Fibroblast of lung (primary cell): Measurements from ENCODE around the gene RIN3. TPM values are rescaled to one million over a fixed set of nuclear protein-coding genes. Genes with fewer than 3 reads are reported as not detected.

Experiments used
- DNase-seq, 2 donors: peaks; one replicate each; pipeline versions ENCODE4 v3.0.0 to v3.0.0-alpha.2; 2010; ENCODE audit warnings: low read depth in 2 of 2
- H2AFZ ChIP-seq: 2 replicates; pipeline ENCODE4 v1.5.1; 2012; ENCODE audit warnings: low read length, control low read depth, inconsistent platforms
- H3K27ac ChIP-seq: 2 replicates; pipeline ENCODE4 v1.5.1; 2011; ENCODE audit warnings: low read length, control low read depth; ENCODE audit not compliant: insufficient read depth
- H3K27me3 ChIP-seq: 2 replicates; pipeline ENCODE4 v1.5.1; 2011; ENCODE audit warnings: mild to moderate bottlenecking, low read length; ENCODE audit not compliant: control insufficient read depth, insufficient read depth
- H3K36me3 ChIP-seq: 2 replicates; pipeline ENCODE4 v1.5.1; 2011; ENCODE audit warnings: low read length; ENCODE audit not compliant: control insufficient read depth, insufficient read depth
- H3K4me1 ChIP-seq: 2 replicates; pipeline ENCODE4 v1.5.1; 2011; ENCODE audit warnings: low read length; ENCODE audit not compliant: control insufficient read depth, insufficient read depth; ENCODE audit errors: extremely low read depth
- H3K4me2 ChIP-seq: 2 replicates; pipeline ENCODE4 v1.5.1; 2011; ENCODE audit warnings: low read length, control low read depth; ENCODE audit not compliant: insufficient read depth; ENCODE audit errors: extremely low read depth
- H3K4me3 ChIP-seq, 4 experiments: fragments of 200-600 bp in 1 of 4; sonication (generic) in 1 of 4; replicated peaks in 1 of 4; 2 replicates each; pipeline ENCODE4 v1.5.1; 2011 to 2016; ENCODE audit warnings: low read length in 4 of 4, low read depth in 3 of 4, mild to moderate bottlenecking in 3 of 4, control low read depth in 2 of 4, inconsistent platforms in 1 of 4, mixed read lengths in 1 of 4; ENCODE audit not compliant: insufficient read depth in 1 of 4; ENCODE audit errors: control extremely low read depth in 1 of 4
- H3K79me2 ChIP-seq: 2 replicates; pipeline ENCODE4 v1.5.1; 2012; ENCODE audit warnings: mild to moderate bottlenecking, low read length, inconsistent platforms; ENCODE audit not compliant: control insufficient read depth, insufficient read depth
- H3K9ac ChIP-seq: 2 replicates; pipeline ENCODE4 v1.5.1; 2011; ENCODE audit warnings: mild to moderate bottlenecking, low read length, control low read depth; ENCODE audit not compliant: insufficient read depth
- H3K9me3 ChIP-seq: 2 replicates; pipeline ENCODE4 v1.5.1; 2012; ENCODE audit warnings: low read depth, low read length; ENCODE audit not compliant: control insufficient read depth, insufficient read depth
- H4K20me1 ChIP-seq: 2 replicates; pipeline ENCODE4 v1.5.1; 2011; ENCODE audit warnings: low read length; ENCODE audit not compliant: control insufficient read depth, insufficient read depth; ENCODE audit errors: extremely low read depth
- EZH2 ChIP-seq: IDR thresholded peaks from 2 replicates; pipeline ENCODE4 v1.5.1; 2012; ENCODE audit warnings: low read length, control low read depth, mild to moderate bottlenecking; ENCODE audit errors: missing control alignments
- polyA plus RNA-seq, 2 donors: library from polyadenylated mRNA; depleted of rRNA in 1 of 2; stranded (reverse) in 1 of 2; unstranded in 1 of 2; fragments of >200 nt; gene quantifications; 2 replicates each; pipeline ENCODE4 v1.2.1, GENCODE V29; 2011 to 2012; ENCODE audit warnings: missing spikeins in 1 of 2
- total RNA-seq: library from RNA; depleted of rRNA; stranded (reverse); fragments of >200 nt; gene quantifications from 2 replicates; pipeline ENCODE4 v1.2.1, GENCODE V29; 2014
- TF ChIP-seq, protein P1 (sequence below), 2 donors: IDR thresholded peaks in 1 of 2; conservative IDR thresholded peaks in 1 of 2; 1 replicate in 1 of 2; 2 replicates in 1 of 2; pipeline ENCODE4 v1.5.1; 2011 to 2012; ENCODE audit warnings: low read length in 2 of 2, control low read depth in 1 of 2, inconsistent platforms in 1 of 2, low read depth in 1 of 2, mild to moderate bottlenecking in 1 of 2

The RIN3 gene
- total and polyA plus RNA-seq, 2 donors (not counting 1 experiment from before 2014, with no cell fraction given): 8.9 to 9.2 TPM

DNA sequence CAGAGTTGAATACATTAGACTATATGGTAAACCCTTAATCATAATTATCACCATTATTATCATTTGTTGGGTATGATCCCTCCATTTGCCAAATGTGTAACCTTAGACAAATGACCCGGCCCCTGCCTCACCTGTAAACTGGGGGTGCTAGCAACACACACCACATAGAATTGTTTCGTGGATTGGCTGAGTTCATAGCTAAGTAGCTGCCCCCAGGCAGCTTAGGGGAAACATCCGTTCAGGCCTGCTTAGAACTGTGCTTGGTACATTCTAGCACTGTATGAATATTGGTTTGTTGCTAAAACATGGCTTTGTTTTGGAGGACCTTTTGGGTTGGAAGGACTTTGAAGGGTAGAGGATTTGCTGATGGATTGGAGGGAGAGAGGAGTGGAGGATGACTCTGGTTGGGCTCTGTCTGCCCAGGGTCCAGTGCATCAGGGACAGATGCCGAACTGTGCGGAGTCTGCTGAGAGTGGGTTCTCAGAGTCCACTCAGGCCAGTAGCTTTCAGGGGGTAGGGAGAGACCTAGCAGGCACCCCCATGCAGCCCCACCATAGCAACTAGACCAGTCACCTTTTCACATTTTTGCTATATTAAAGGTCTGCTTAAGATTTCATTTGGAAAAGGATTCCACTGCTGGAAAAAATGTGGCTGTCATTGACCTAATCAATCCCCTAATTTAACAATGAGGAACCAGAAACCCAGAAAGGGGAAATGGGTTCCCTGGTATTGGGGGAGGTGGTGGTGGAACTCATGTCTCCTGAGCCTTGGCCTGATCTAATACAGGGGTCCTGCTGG lies 2.2 kb downstream of the RIN3 start:
- Histone ChIP-seq H3K79me2 (peaks cover 57% of the 10 kb centered on the region), H3K9ac (no peak overlapping the region), H3K4me1 (peaks cover 9% of the 10 kb centered on the region), H3K36me3 (no peaks in the 10 kb centered on the region), H3K9me3 (no peaks in the 10 kb centered on the region), H3K27me3 (no peaks in the 10 kb centered on the region), H4K20me1 (no peaks in the 10 kb centered on the region), H3K4me3 (peak overlapping the region in 2 of 4 experiments; percentile 83 to 88), H2AFZ (no peak overlapping the region), H3K4me2 (peak overlapping the region; percentile 97), H3K27ac (no peak overlapping the region)
- no peak for DNase-seq
- TF ChIP-seq, protein P1, sequence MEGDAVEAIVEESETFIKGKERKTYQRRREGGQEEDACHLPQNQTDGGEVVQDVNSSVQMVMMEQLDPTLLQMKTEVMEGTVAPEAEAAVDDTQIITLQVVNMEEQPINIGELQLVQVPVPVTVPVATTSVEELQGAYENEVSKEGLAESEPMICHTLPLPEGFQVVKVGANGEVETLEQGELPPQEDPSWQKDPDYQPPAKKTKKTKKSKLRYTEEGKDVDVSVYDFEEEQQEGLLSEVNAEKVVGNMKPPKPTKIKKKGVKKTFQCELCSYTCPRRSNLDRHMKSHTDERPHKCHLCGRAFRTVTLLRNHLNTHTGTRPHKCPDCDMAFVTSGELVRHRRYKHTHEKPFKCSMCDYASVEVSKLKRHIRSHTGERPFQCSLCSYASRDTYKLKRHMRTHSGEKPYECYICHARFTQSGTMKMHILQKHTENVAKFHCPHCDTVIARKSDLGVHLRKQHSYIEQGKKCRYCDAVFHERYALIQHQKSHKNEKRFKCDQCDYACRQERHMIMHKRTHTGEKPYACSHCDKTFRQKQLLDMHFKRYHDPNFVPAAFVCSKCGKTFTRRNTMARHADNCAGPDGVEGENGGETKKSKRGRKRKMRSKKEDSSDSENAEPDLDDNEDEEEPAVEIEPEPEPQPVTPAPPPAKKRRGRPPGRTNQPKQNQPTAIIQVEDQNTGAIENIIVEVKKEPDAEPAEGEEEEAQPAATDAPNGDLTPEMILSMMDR (conservative IDR thresholded peaks at IDR 0.05 in 1 of 2, IDR thresholded peaks at IDR 0.05 in 1 of 2; ENCODE audit: low read depth in 1 of 2, low read length in 2 of 2): no peak
- TF ChIP-seq EZH2: no peak

DNA sequence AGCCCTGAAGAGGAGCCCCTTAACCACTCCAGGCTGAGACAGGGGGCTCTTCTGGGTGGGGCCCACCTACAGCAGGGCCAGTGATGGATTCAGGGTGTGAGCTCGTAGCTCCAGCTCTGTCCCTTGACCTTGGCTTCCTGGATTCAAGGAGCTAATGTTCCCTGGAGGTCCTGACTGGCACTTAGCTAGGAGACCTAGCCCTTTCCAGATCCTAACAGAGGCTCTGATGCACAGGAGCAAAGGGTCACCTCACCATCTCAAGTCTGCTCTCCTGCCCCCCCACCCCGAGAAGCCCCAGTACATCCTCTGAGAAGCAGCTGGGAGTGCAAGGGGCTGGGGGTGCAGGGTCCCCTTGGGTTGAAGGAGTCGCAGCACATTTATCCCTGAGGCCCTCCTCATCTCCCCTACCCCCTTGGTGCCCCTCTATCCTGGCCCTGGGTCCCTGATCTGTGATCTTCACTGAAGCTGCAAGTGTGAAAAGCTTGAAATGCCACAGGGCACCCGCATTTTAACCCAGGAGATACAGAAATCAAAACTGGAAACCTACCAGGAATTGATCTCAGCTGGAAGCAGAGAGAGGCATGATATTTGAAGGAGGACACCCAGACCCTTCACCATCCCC lies 2.9 kb downstream of the RIN3 start:
- H3K4me2 ChIP-seq: no peak overlapping the region
- H3K9ac ChIP-seq: no peak overlapping the region
- no peaks in the 10 kb centered on the region for H3K27me3 ChIP-seq
- no peaks in the 10 kb centered on the region for H3K36me3 ChIP-seq
- peaks cover 59% of the 10 kb centered on the region for H3K79me2 ChIP-seq
- no peaks in the 10 kb centered on the region for H4K20me1 ChIP-seq
- H3K27ac ChIP-seq: no peak overlapping the region
- H3K9me3 ChIP-seq: no peaks in the 10 kb centered on the region
- no peak for TF ChIP-seq EZH2
- TF ChIP-seq, protein P1 (conservative IDR thresholded peaks at IDR 0.05 in 1 of 2, IDR thresholded peaks at IDR 0.05 in 1 of 2; ENCODE audit: low read depth in 1 of 2, low read length in 2 of 2): no peak
- no peak overlapping the region for H3K4me3 ChIP-seq
- H2AFZ ChIP-seq: no peak overlapping the region
- DNase-seq: no peak
- H3K4me1 ChIP-seq: peaks cover 2% of the 10 kb centered on the region

GRCh38 chr14:92516966-92517506 lies 3.5 kb downstream of the RIN3 start:
- no peak for DNase-seq
- H3K27me3 ChIP-seq: no peaks in the 10 kb centered on the region
- H3K36me3 ChIP-seq: no peaks in the 10 kb centered on the region
- TF ChIP-seq, protein P1 (conservative IDR thresholded peaks at IDR 0.05 in 1 of 2, IDR thresholded peaks at IDR 0.05 in 1 of 2; ENCODE audit: low read depth in 1 of 2, low read length in 2 of 2): no peak
- no peak for TF ChIP-seq EZH2
- H4K20me1 ChIP-seq: no peaks in the 10 kb centered on the region
- H2AFZ ChIP-seq: no peak overlapping the region
- H3K27ac ChIP-seq: no peak overlapping the region
- H3K79me2 ChIP-seq: peaks cover 59% of the 10 kb centered on the region
- no peak overlapping the region for H3K9ac ChIP-seq
- H3K4me1 ChIP-seq: peaks cover 2% of the 10 kb centered on the region
- no peak overlapping the region for H3K4me2 ChIP-seq
- H3K4me3 ChIP-seq: no peak overlapping the region
- no peaks in the 10 kb centered on the region for H3K9me3 ChIP-seq
